GM12891 (cell line): Measurements from ENCODE around the gene CFAP77.

ENCODE experiments used
- PAX5 ChIP-seq: IDR thresholded peaks from 2 replicates; pipeline ENCODE4 v1.6.1; 2011; ENCODE audit warnings: low read length, moderate library complexity, mild to moderate bottlenecking; ENCODE audit not compliant: insufficient read depth, severe bottlenecking
- POLR2A ChIP-seq: IDR thresholded peaks from 2 replicates; pipeline ENCODE4 v1.6.1; 2011; ENCODE audit warnings: low read depth, low read length, control low read depth
- POLR2AphosphoS5 ChIP-seq: IDR thresholded peaks from 2 replicates; pipeline ENCODE4 v1.6.1; 2011; ENCODE audit warnings: low read depth, low read length, control low read depth
- POU2F2 ChIP-seq: IDR thresholded peaks from 2 replicates; pipeline ENCODE4 v1.6.1; 2011; ENCODE audit warnings: low read depth, mild to moderate bottlenecking, control low read depth, low read length, moderate library complexity
- SPI1 ChIP-seq: IDR thresholded peaks from 2 replicates; pipeline ENCODE4 v1.6.1; 2011; ENCODE audit warnings: low read depth, low read length, control low read depth
- TAF1 ChIP-seq: IDR thresholded peaks from 2 replicates; pipeline ENCODE4 v1.6.1; 2011; ENCODE audit warnings: low read depth, low read length, control low read depth

DNA sequence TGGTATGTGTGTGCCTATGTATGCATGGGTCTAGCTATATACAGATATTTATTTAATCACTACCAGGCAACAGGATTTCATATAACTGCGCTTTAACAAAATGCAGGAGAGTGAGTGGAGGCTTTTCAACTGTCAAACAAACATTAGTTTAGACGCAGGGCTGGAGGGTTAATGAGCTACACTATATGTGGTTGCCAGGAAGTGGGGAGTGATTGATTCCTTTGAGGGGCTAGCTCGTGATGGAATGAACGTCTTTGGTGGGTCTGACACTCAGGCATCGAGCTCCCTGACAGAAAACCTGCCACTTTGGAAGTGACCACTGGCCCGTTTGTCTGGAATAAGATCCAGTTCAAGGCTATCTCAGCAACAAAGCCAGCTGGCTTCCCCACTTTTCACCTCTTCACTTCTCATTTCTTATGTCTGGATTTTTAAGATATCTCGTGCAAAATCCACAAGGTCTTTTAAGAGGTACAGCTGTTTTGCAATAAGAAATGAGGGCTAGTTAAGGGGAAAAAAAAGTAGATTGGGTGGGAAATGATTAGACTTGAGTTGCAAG, 78.0 kb downstream of the CFAP77 start:
- TF ChIP-seq POLR2A (no peak), POLR2AphosphoS5 (no peak), TAF1 (no peak), PAX5 (no peak), POU2F2 (no peak), SPI1 (no peak)
